Liver (tissue), 9 donors: ENCODE measurements around the gene PXYLP1. TPM values are rescaled to one million over a fixed set of nuclear protein-coding genes. Genes with fewer than 3 reads are reported as not detected.

ENCODE experiments used
- DNase-seq: peaks from one replicate; pipeline ENCODE4 v3.0.0-alpha.2; 2017; ENCODE audit warnings: low spot score
- H3K27ac ChIP-seq, 2 donors: one replicate each; pipeline ENCODE4 v1.7.0; 2013; ENCODE audit warnings: inconsistent platforms in 2 of 2, low read length in 2 of 2, control low read depth in 1 of 2, low read depth in 1 of 2, mild to moderate bottlenecking in 1 of 2
- H3K27me3 ChIP-seq, 4 donors: one replicate each; pipeline versions ENCODE4 v1.6.1 to v1.7.0; 2013; ENCODE audit warnings: low read length in 3 of 4, inconsistent platforms in 1 of 4, mild to moderate bottlenecking in 1 of 4, moderate library complexity in 1 of 4; ENCODE audit not compliant: control insufficient read depth in 4 of 4, insufficient read depth in 4 of 4
- H3K36me3 ChIP-seq, 4 donors: one replicate each; pipeline versions ENCODE4 v1.6.1 to v1.7.0; 2013; ENCODE audit warnings: low read length in 3 of 4, mild to moderate bottlenecking in 3 of 4, low read depth in 1 of 4, moderate library complexity in 1 of 4; ENCODE audit not compliant: control insufficient read depth in 4 of 4, insufficient read depth in 3 of 4
- H3K4me1 ChIP-seq, 4 donors: one replicate each; pipeline versions ENCODE4 v1.6.1 to v1.7.0; 2013; ENCODE audit warnings: low read length in 3 of 4, mild to moderate bottlenecking in 3 of 4, moderate library complexity in 1 of 4; ENCODE audit not compliant: control insufficient read depth in 4 of 4, insufficient read depth in 4 of 4
- H3K4me3 ChIP-seq, 3 donors: one replicate each; pipeline versions ENCODE4 v1.6.1 to v1.7.0; 2013; ENCODE audit warnings: low read length in 3 of 3, control low read depth in 1 of 3, low read depth in 1 of 3, mild to moderate bottlenecking in 1 of 3
- H3K9ac ChIP-seq, 2 donors: one replicate each; pipeline ENCODE4 v1.7.0; 2013; ENCODE audit warnings: low read length in 2 of 2, mild to moderate bottlenecking in 2 of 2, moderate library complexity in 2 of 2, control low read depth in 1 of 2, low read depth in 1 of 2
- H3K9me3 ChIP-seq, 4 donors: one replicate each; pipeline versions ENCODE4 v1.6.1 to v1.7.0; 2013; ENCODE audit warnings: low read length in 3 of 4; ENCODE audit not compliant: control insufficient read depth in 4 of 4
- ATF3 ChIP-seq: IDR thresholded peaks from 2 replicates; pipeline ENCODE4 v1.6.1; 2016; ENCODE audit warnings: antibody characterized with exemption
- CTCF ChIP-seq: fragments of 150-350 bp; IDR thresholded peaks from 2 replicates; pipeline ENCODE4 v1.5.1; 2017; ENCODE audit warnings: improper control_type of control experiment, low read depth, low read length; ENCODE audit not compliant: missing input control
- EGR1 ChIP-seq, 2 donors: IDR thresholded peaks; 2 replicates each; pipeline ENCODE4 v1.6.1; 2016 to 2018; ENCODE audit warnings: antibody characterized with exemption in 2 of 2, low read depth in 2 of 2
- FOXA1 ChIP-seq: IDR thresholded peaks from 2 replicates; pipeline ENCODE4 v1.6.1; 2016; ENCODE audit warnings: antibody characterized with exemption
- FOXA2 ChIP-seq: IDR thresholded peaks from 2 replicates; pipeline ENCODE4 v1.6.1; 2016; ENCODE audit warnings: antibody characterized with exemption
- GABPA ChIP-seq, 2 donors: IDR thresholded peaks in 1 of 2; conservative IDR thresholded peaks in 1 of 2; 2 replicates each; pipeline ENCODE4 v1.6.1; 2016; ENCODE audit warnings: antibody characterized with exemption in 2 of 2, mild to moderate bottlenecking in 1 of 2, moderate library complexity in 1 of 2
- HNF4A ChIP-seq, 2 donors: conservative IDR thresholded peaks; 2 replicates each; pipeline ENCODE4 v1.6.1; 2016; ENCODE audit warnings: antibody characterized with exemption in 2 of 2, mild to moderate bottlenecking in 2 of 2
- HNF4G ChIP-seq: IDR thresholded peaks from 2 replicates; pipeline ENCODE4 v1.6.1; 2016; ENCODE audit warnings: antibody characterized with exemption
- JUND ChIP-seq, 2 donors: IDR thresholded peaks; 2 replicates each; pipeline ENCODE4 v1.6.1; 2016; ENCODE audit warnings: antibody characterized with exemption in 2 of 2
- MAX ChIP-seq: IDR thresholded peaks from 2 replicates; pipeline ENCODE4 v1.6.1; 2016; ENCODE audit warnings: antibody characterized with exemption
- NR2F2 ChIP-seq: IDR thresholded peaks from 2 replicates; pipeline ENCODE4 v1.6.1; 2016; ENCODE audit warnings: antibody characterized with exemption
- RAD21 ChIP-seq, 2 donors: IDR thresholded peaks; 2 replicates each; pipeline ENCODE4 v1.6.1; 2016; ENCODE audit warnings: antibody characterized with exemption in 2 of 2, mild to moderate bottlenecking in 2 of 2
- REST ChIP-seq: IDR thresholded peaks from 2 replicates; pipeline ENCODE4 v1.6.1; 2016; ENCODE audit warnings: antibody characterized with exemption, mild to moderate bottlenecking
- RXRA ChIP-seq, 2 donors: IDR thresholded peaks; 2 replicates each; pipeline ENCODE4 v1.6.1; 2017 to 2018; ENCODE audit warnings: antibody characterized with exemption in 2 of 2, mild to moderate bottlenecking in 1 of 2
- SP1 ChIP-seq: IDR thresholded peaks from 2 replicates; pipeline ENCODE4 v1.6.1; 2018; ENCODE audit warnings: antibody characterized with exemption, mild to moderate bottlenecking
- TAF1 ChIP-seq: conservative IDR thresholded peaks from 2 replicates; pipeline ENCODE4 v1.6.1; 2016; ENCODE audit warnings: antibody characterized with exemption, mild to moderate bottlenecking
- YY1 ChIP-seq: IDR thresholded peaks from 2 replicates; pipeline ENCODE4 v1.6.1; 2016; ENCODE audit warnings: antibody characterized with exemption, mild to moderate bottlenecking
- ZBTB33 ChIP-seq: IDR thresholded peaks from 2 replicates; pipeline ENCODE4 v1.6.1; 2016; ENCODE audit warnings: antibody characterized with exemption
- WGBS: extraction: QIAGEN DNeasy Blood & Tissue Kit; methylation state at CpG from one replicate; pipeline ENCODE4 v1.1.7; 2013; 5-methylcytosine and 5-hydroxymethylcytosine counted together
- polyA plus RNA-seq, 2 donors: library from polyadenylated mRNA; stranded (reverse) in 1 of 2; unstranded in 1 of 2; fragments of 200-250 nt in 1 of 2; fragments of >200 nt in 1 of 2; fragmentation: Nextera tagmentation in 1 of 2; extraction: Ambion mirVana in 1 of 2; gene quantifications; one replicate each; pipeline versions ENCODE4 v1.2.1 to v1.2.3, GENCODE V29; 2013 to 2015
- total RNA-seq, 2 donors: library from RNA; depleted of rRNA; stranded (reverse); fragments of >200 nt; gene quantifications; one replicate each; pipeline ENCODE4 v1.2.3, GENCODE V29; 2014
- donor health status: healthy.
- donor health status: healthy.
- donor health status: healthy.
- donor health status: healthy.
- donor health status: healthy.

The PXYLP1 gene
- total and polyA plus RNA-seq, 4 donors: 1.1 to 5.3 (median 3.1) TPM

GRCh38 chr3:141273700-141274410, 42.2 kb downstream of the PXYLP1 start:
- H3K9ac ChIP-seq: no peak overlapping the region
- H3K4me1 ChIP-seq: peaks cover 0 to 8% (median 5%) of the 10 kb centered on the region in 4 donors
- H3K4me3 ChIP-seq: no peak overlapping the region
- WGBS: 95% methylated on average over 15 of the region's 15 CpGs
- H3K27ac ChIP-seq: no peak overlapping the region
- H3K36me3 ChIP-seq: no peaks in the 10 kb centered on the region
- no peak for TF ChIP-seq MAX
- TF ChIP-seq REST: no peak
- no peak for TF ChIP-seq JUND (IDR thresholded peaks at IDR 0.05)
- TF ChIP-seq FOXA1: no peak
- TF ChIP-seq ATF3: no peak
- TF ChIP-seq YY1: no peak
- TF ChIP-seq FOXA2: no peak
- TF ChIP-seq CTCF: no peak
- TF ChIP-seq NR2F2: no peak
- TF ChIP-seq HNF4G: no peak
- TF ChIP-seq EGR1 (IDR thresholded peaks at IDR 0.05; ENCODE audit: low read depth in 2 of 2): no peak
- no peak for TF ChIP-seq GABPA (IDR thresholded peaks at IDR 0.05 in 1 of 2, conservative IDR thresholded peaks at IDR 0.05 in 1 of 2)
- no peak for TF ChIP-seq RXRA (IDR thresholded peaks at IDR 0.05)
- no peak for TF ChIP-seq SP1
- TF ChIP-seq RAD21 (IDR thresholded peaks at IDR 0.05): no peak
- TF ChIP-seq TAF1: no peak
- DNase-seq: no peak
- H3K27me3 ChIP-seq: no peaks in the 10 kb centered on the region
- H3K9me3 ChIP-seq: no peaks in the 10 kb centered on the region

- Histone ChIP-seq H3K9ac (no peak overlapping the region), H3K36me3 (no peaks in the 10 kb centered on the region), H3K9me3 (no peaks in the 10 kb centered on the region), H3K27me3 (no peaks in the 10 kb centered on the region), H3K4me3 (no peak overlapping the region), H3K4me1 (peaks cover 0 to 12% (median 9%) of the 10 kb centered on the region in 4 donors), H3K27ac (no peak overlapping the region)
- TF ChIP-seq YY1: no peak
- no peak for TF ChIP-seq MAX
- TF ChIP-seq NR2F2: no peak
- no peak for TF ChIP-seq REST
- no peak for TF ChIP-seq TAF1
- no peak for TF ChIP-seq RAD21 (IDR thresholded peaks at IDR 0.05)
- TF ChIP-seq ZBTB33: no peak
- TF ChIP-seq GABPA (IDR thresholded peaks at IDR 0.05 in 1 of 2, conservative IDR thresholded peaks at IDR 0.05 in 1 of 2): no peak
- TF ChIP-seq HNF4A (conservative IDR thresholded peaks at IDR 0.05): no peak
- no peak for TF ChIP-seq FOXA2
- no peak for TF ChIP-seq FOXA1
- no peak for TF ChIP-seq SP1
- 95% methylated on average over 10 of the region's 10 CpGs for WGBS
- no peak for DNase-seq
Measured at GRCh38 chr3:141274411-141275031, 42.9 kb downstream of the PXYLP1 start.
